ENCODE data around the gene C11orf24. TPM values are rescaled to one million over a fixed set of nuclear protein-coding genes. Genes with fewer than 3 reads are reported as not detected.

The C11orf24 gene
- total RNA-seq, 1 experiment from 2014 or later: 53.7 TPM

GRCh38 chr11:68282861-68283230 lies 11.1 kb upstream of the C11orf24 start (continued):
- TF ChIP-seq, protein P1, sequence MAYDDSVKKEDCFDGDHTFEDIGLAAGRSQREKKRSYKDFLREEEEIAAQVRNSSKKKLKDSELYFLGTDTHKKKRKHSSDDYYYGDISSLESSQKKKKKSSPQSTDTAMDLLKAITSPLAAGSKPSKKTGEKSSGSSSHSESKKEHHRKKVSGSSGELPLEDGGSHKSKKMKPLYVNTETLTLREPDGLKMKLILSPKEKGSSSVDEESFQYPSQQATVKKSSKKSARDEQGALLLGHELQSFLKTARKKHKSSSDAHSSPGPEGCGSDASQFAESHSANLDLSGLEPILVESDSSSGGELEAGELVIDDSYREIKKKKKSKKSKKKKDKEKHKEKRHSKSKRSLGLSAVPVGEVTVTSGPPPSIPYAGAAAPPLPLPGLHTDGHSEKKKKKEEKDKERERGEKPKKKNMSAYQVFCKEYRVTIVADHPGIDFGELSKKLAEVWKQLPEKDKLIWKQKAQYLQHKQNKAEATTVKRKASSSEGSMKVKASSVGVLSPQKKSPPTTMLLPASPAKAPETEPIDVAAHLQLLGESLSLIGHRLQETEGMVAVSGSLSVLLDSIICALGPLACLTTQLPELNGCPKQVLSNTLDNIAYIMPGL (CRISPR knock-in tag; IDR thresholded peaks at IDR 0.05): no peak
- TF ChIP-seq SMAD4 (CRISPR knock-in tag; IDR thresholded peaks at IDR 0.05): no peak

- no peak overlapping the region for H3K27ac Mint-ChIP-seq
- CTCF ChIA-PET: interaction anchor here (1.0 kb wide), 1 partner anchor 13 kb away, joined by 4 read pairs; no protein-coding TSS in a partner anchor
- POLR2A ChIA-PET: no interaction called here
- TF ChIP-seq, protein P2, sequence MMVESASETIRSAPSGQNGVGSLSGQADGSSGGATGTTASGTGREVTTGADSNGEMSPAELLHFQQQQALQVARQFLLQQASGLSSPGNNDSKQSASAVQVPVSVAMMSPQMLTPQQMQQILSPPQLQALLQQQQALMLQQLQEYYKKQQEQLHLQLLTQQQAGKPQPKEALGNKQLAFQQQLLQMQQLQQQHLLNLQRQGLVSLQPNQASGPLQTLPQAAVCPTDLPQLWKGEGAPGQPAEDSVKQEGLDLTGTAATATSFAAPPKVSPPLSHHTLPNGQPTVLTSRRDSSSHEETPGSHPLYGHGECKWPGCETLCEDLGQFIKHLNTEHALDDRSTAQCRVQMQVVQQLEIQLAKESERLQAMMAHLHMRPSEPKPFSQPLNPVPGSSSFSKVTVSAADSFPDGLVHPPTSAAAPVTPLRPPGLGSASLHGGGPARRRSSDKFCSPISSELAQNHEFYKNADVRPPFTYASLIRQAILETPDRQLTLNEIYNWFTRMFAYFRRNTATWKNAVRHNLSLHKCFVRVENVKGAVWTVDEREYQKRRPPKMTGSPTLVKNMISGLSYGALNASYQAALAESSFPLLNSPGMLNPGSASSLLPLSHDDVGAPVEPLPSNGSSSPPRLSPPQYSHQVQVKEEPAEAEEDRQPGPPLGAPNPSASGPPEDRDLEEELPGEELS (CRISPR knock-in tag; IDR thresholded peaks at IDR 0.05): no peak
- TF ChIP-seq TCF7 (CRISPR knock-in tag; IDR thresholded peaks at IDR 0.05; ENCODE audit: low read depth): no peak
- TF ChIP-seq ZNF425 (CRISPR knock-in tag; conservative IDR thresholded peaks at IDR 0.05): no peak
- TF ChIP-seq ATF3 (CRISPR knock-in tag; conservative IDR thresholded peaks at IDR 0.05): no peak
- no peak for TF ChIP-seq STAT6 (CRISPR knock-in tag; conservative IDR thresholded peaks at IDR 0.05; ENCODE audit: low read depth)
- TF ChIP-seq, protein P3, sequence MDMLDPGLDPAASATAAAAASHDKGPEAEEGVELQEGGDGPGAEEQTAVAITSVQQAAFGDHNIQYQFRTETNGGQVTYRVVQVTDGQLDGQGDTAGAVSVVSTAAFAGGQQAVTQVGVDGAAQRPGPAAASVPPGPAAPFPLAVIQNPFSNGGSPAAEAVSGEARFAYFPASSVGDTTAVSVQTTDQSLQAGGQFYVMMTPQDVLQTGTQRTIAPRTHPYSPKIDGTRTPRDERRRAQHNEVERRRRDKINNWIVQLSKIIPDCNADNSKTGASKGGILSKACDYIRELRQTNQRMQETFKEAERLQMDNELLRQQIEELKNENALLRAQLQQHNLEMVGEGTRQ (CRISPR knock-in tag; IDR thresholded peaks at IDR 0.05): no peak
- TF ChIP-seq, protein P4, sequence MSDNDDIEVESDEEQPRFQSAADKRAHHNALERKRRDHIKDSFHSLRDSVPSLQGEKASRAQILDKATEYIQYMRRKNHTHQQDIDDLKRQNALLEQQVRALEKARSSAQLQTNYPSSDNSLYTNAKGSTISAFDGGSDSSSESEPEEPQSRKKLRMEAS (CRISPR knock-in tag; IDR thresholded peaks at IDR 0.05): no peak
- no peak for TF ChIP-seq FOXP1 (CRISPR knock-in tag; IDR thresholded peaks at IDR 0.05; ENCODE audit: borderline replicate concordance)
- no peak for TF ChIP-seq ZNF263 (CRISPR knock-in tag; IDR thresholded peaks at IDR 0.05; ENCODE audit: low read depth)
- no peak for TF ChIP-seq RORB (CRISPR knock-in tag; IDR thresholded peaks at IDR 0.05)
- no peak for TF ChIP-seq GABPB1 (CRISPR knock-in tag; IDR thresholded peaks at IDR 0.05)
- TF ChIP-seq ZNF138 (CRISPR knock-in tag; conservative IDR thresholded peaks at IDR 0.05): no peak
- no peak for TF ChIP-seq NR2C2 (CRISPR knock-in tag; IDR thresholded peaks at IDR 0.05)
- TF ChIP-seq ARID4B (CRISPR knock-in tag; IDR thresholded peaks at IDR 0.05; ENCODE audit: borderline replicate concordance): no peak
- TF ChIP-seq CREB1 (CRISPR knock-in tag; IDR thresholded peaks at IDR 0.05): no peak
- no peak for TF ChIP-seq E2F5 (CRISPR knock-in tag; IDR thresholded peaks at IDR 0.05)
Measured at GRCh38 chr11:68282141-68282860, 10.5 kb upstream of the C11orf24 start.

More at GRCh38 chr11:68282141-68282860, 10.5 kb upstream of the C11orf24 start:
- peaks cover 3% of the 10 kb centered on the region; the same call in 1 of the 2 replicates for H3K4me1 Mint-ChIP-seq
- H3K9me3 Mint-ChIP-seq: peaks cover 13% of the 10 kb centered on the region
- peaks cover 6% of the 10 kb centered on the region for H3K27me3 Mint-ChIP-seq (ENCODE audit: low read depth)
- H3K4me3 Mint-ChIP-seq: no peak overlapping the region
- H3K36me3 Mint-ChIP-seq: no peaks in the 10 kb centered on the region
- ATAC-seq (no peak), DNase-seq (ENCODE audit: low spot score) (no peak)

All from WTC11 (cell line).